ENCODE results near the gene NRG3. TPM values are rescaled to one million over a fixed set of nuclear protein-coding genes. Genes with fewer than 3 reads are reported as not detected.

The NRG3 gene
- total RNA-seq, 1 donor from 2014 or later = 2.6 TPM

GRCh38 chr10:82020999-82021398, 146.0 kb downstream of the NRG3 start:
- intact Hi-C loops (cut with DNase I) = no loop called here

GRCh38 chr10:82027711-82028110, 152.7 kb downstream of the NRG3 start:
- Histone ChIP-seq H3K27me3 (ENCODE audit: low read depth) (no peaks in the 10 kb centered on the region), H3K4me3 (no peak overlapping the region), H3K27ac (no peak overlapping the region), H3K9me3 (no peaks in the 10 kb centered on the region), H3K36me3 (no peaks in the 10 kb centered on the region), H3K4me1 (no peaks in the 10 kb centered on the region)
- ATAC-seq = no peak
- TF ChIP-seq, protein P1, sequence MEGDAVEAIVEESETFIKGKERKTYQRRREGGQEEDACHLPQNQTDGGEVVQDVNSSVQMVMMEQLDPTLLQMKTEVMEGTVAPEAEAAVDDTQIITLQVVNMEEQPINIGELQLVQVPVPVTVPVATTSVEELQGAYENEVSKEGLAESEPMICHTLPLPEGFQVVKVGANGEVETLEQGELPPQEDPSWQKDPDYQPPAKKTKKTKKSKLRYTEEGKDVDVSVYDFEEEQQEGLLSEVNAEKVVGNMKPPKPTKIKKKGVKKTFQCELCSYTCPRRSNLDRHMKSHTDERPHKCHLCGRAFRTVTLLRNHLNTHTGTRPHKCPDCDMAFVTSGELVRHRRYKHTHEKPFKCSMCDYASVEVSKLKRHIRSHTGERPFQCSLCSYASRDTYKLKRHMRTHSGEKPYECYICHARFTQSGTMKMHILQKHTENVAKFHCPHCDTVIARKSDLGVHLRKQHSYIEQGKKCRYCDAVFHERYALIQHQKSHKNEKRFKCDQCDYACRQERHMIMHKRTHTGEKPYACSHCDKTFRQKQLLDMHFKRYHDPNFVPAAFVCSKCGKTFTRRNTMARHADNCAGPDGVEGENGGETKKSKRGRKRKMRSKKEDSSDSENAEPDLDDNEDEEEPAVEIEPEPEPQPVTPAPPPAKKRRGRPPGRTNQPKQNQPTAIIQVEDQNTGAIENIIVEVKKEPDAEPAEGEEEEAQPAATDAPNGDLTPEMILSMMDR (IDR thresholded peaks at IDR 0.05) = no peak
- intact Hi-C loops (cut with DNase I) = no loop called here
- DNase-seq = no peak

More at GRCh38 chr10:82020999-82021398, 146.0 kb downstream of the NRG3 start:
- DNase-seq = no peak
- H3K27ac ChIP-seq = no peak overlapping the region
- no peaks in the 10 kb centered on the region for H3K36me3 ChIP-seq
- no peak for ATAC-seq
- TF ChIP-seq, protein P1 (IDR thresholded peaks at IDR 0.05) = no peak
- H3K9me3 ChIP-seq = no peaks in the 10 kb centered on the region
- no peaks in the 10 kb centered on the region for H3K27me3 ChIP-seq (ENCODE audit: low read depth)
- no peak overlapping the region for H3K4me3 ChIP-seq
- H3K4me1 ChIP-seq = no peaks in the 10 kb centered on the region

DNA sequence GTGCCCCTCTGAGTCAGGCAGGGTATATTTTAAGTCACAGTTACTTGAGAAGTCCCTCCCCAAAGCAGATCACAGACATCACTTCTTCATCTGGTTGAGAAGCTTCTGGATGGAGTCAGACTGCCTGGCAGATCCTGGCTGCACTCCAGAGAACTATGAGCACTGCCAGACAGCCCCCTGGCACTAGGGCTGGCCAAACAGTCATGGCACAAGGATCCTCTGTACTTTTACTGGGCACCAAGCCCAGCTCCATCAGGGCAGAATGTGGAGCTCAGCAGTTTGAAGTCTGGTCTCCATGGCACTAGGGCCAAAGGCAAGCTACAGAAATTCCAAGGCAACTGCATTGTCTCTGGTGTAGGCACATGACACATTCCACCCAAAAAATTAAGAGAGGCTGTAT, 162.1 kb downstream of the NRG3 start:
- no peaks in the 10 kb centered on the region for H3K36me3 ChIP-seq
- no peak overlapping the region for H3K4me3 ChIP-seq
- ATAC-seq = no peak
- no peak overlapping the region for H3K27ac ChIP-seq
- TF ChIP-seq, protein P1 (IDR thresholded peaks at IDR 0.05) = no peak
- DNase-seq = no peak
- H3K9me3 ChIP-seq = no peaks in the 10 kb centered on the region
- H3K27me3 ChIP-seq (ENCODE audit: low read depth) = no peaks in the 10 kb centered on the region
- intact Hi-C loops (cut with DNase I) = no loop called here
- no peaks in the 10 kb centered on the region for H3K4me1 ChIP-seq

- Histone ChIP-seq H3K9me3 (no peaks in the 10 kb centered on the region), H3K36me3 (no peaks in the 10 kb centered on the region), H3K27ac (no peak overlapping the region), H3K27me3 (ENCODE audit: low read depth) (no peaks in the 10 kb centered on the region), H3K4me3 (no peak overlapping the region), H3K4me1 (no peaks in the 10 kb centered on the region)
- intact Hi-C loops (cut with DNase I) = no loop called here
- TF ChIP-seq, protein P1 (IDR thresholded peaks at IDR 0.05) = no peak
- ATAC-seq (no peak), DNase-seq (no peak)
Measured at GRCh38 chr10:82038587-82038986, 163.6 kb downstream of the NRG3 start.

- no peaks in the 10 kb centered on the region for H3K9me3 ChIP-seq
- DNase-seq (no peak), ATAC-seq (no peak)
- H3K4me1 ChIP-seq = no peaks in the 10 kb centered on the region
- no peak overlapping the region for H3K27ac ChIP-seq
- H3K27me3 ChIP-seq (ENCODE audit: low read depth) = no peaks in the 10 kb centered on the region
- intact Hi-C loops (cut with DNase I) = no loop called here
- H3K4me3 ChIP-seq = no peak overlapping the region
- TF ChIP-seq, protein P1 (IDR thresholded peaks at IDR 0.05) = no peak
- H3K36me3 ChIP-seq = no peaks in the 10 kb centered on the region
Measured at GRCh38 chr10:82040336-82040735, 165.3 kb downstream of the NRG3 start.

DNA sequence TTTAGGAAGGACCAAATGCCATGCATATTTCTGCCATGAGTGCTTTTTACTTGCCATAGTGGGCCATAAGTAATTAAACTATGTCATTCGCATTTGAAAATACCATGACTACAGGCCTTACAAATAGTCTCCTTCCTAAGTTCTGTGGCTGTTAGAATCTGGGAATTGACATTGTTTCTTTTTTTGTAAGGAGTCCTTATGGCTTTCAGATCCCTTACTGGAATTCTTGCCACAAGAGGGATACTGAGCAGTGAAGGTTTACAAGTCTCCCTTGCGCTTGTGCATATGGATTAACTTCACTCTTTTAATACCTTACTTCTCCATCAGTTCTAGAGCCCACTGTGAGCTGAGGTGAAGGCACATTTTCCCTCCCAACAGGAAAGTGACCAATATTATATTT, 166.0 kb downstream of the NRG3 start:
- Histone ChIP-seq H3K4me1 (no peaks in the 10 kb centered on the region), H3K27me3 (ENCODE audit: low read depth) (no peaks in the 10 kb centered on the region), H3K36me3 (no peaks in the 10 kb centered on the region), H3K9me3 (no peaks in the 10 kb centered on the region), H3K4me3 (no peak overlapping the region), H3K27ac (no peak overlapping the region)
- TF ChIP-seq, protein P1 (IDR thresholded peaks at IDR 0.05) = no peak
- ATAC-seq (no peak), DNase-seq (no peak)
- intact Hi-C loops (cut with DNase I) = no loop called here
